IPS DF 4.7 (cell line): ENCODE results near the gene AAR2.

ENCODE experiments used
- DNase-seq: peaks from one replicate; pipeline ENCODE4 v3.0.0-alpha.2; 2013; ENCODE audit warnings: low spot score; ENCODE audit errors: extremely low read depth

AAR2 gene

GRCh38 chr20:36259177-36260061 is 23.1 kb downstream of the AAR2 start:
- DNase-seq, result no peak

- DNase-seq, result no peak
These were observed 24.0 kb downstream of the AAR2 start for GRCh38 chr20:36260316-36260715.

GRCh38 chr20:36261389-36262105 is 25.3 kb downstream of the AAR2 start:
- no peak for DNase-seq

- no peak for DNase-seq
These were observed 26.2 kb downstream of the AAR2 start for GRCh38 chr20:36262440-36262839.

GRCh38 chr20:36264426-36265246 is 28.4 kb downstream of the AAR2 start:
- no peak for DNase-seq

GRCh38 chr20:36266189-36266588 is 29.9 kb downstream of the AAR2 start:
- DNase-seq, result no peak

- no peak for DNase-seq
These were observed 31.5 kb downstream of the AAR2 start for GRCh38 chr20:36267605-36268381.

- no peak for DNase-seq
These were observed 32.4 kb downstream of the AAR2 start for GRCh38 chr20:36268440-36269342.

GRCh38 chr20:36269507-36269906 is 33.2 kb downstream of the AAR2 start:
- DNase-seq, result no peak

- DNase-seq, result no peak
These were observed 34.7 kb downstream of the AAR2 start for GRCh38 chr20:36270744-36271638.

GRCh38 chr20:36271639-36272546 is 35.6 kb downstream of the AAR2 start:
- DNase-seq, result no peak

GRCh38 chr20:36272547-36273220 is 36.4 kb downstream of the AAR2 start:
- no peak for DNase-seq

GRCh38 chr20:36273414-36274180 is 37.3 kb downstream of the AAR2 start:
- DNase-seq, result no peak

- no peak for DNase-seq
These were observed 38.0 kb downstream of the AAR2 start for GRCh38 chr20:36274181-36274841.

GRCh38 chr20:36275011-36275410 is 38.7 kb downstream of the AAR2 start:
- no peak for DNase-seq
